Ecto neural progenitor cell (in vitro differentiated cells): ENCODE measurements around the gene GPR15LG.

Experiments
- DNase-seq: peaks from one replicate; pipeline ENCODE4 v3.0.0-alpha.2; 2018; ENCODE audit warnings: low spot score

GPR15LG gene

GRCh38 chr10:84214612-84215235 is 41.1 kb downstream of the GPR15LG start:
- peak; percentile 66 for DNase-seq

- DNase-seq: no peak
Observed at GRCh38 chr10:84216834-84217233, 43.2 kb downstream of the GPR15LG start.

- DNase-seq: no peak
Observed at GRCh38 chr10:84217746-84218145, 44.1 kb downstream of the GPR15LG start.

- no peak for DNase-seq
Observed at GRCh38 chr10:84221916-84222315, 48.3 kb downstream of the GPR15LG start.

GRCh38 chr10:84224411-84225028 is 50.9 kb downstream of the GPR15LG start:
- no peak for DNase-seq

GRCh38 chr10:84225427-84226173 is 52.0 kb downstream of the GPR15LG start, which contains the start of gene LRIT2:
TSS of gene LRIT2 (minus strand) at chr10:84225544. CDS start at chr10:84225520, 24 bp downstream.
- DNase-seq: no peak

- DNase-seq: no peak
Observed at GRCh38 chr10:84226616-84227015, 53.0 kb downstream of the GPR15LG start.

GRCh38 chr10:84227810-84228209 is 54.2 kb downstream of the GPR15LG start:
- DNase-seq: no peak

GRCh38 chr10:84230359-84230758 is 56.8 kb downstream of the GPR15LG start:
- DNase-seq: no peak

GRCh38 chr10:84232376-84232775 is 58.8 kb downstream of the GPR15LG start:
- DNase-seq: no peak

GRCh38 chr10:84233940-84234339 is 60.3 kb downstream of the GPR15LG start:
- no peak for DNase-seq

GRCh38 chr10:84234479-84234878 is 60.9 kb downstream of the GPR15LG start:
- no peak for DNase-seq
